Activated CD8-positive, alpha-beta T cell treated with anti-CD3 and anti-CD28 coated beads for 36 hours (primary cell): ENCODE measurements around the gene OLA1. TPM values are rescaled to one million over a fixed set of nuclear protein-coding genes. Genes with fewer than 3 reads are reported as not detected.

Experiments used
- ATAC-seq: fragments of 200-7000 bp; cut with Tn5 transposase; one replicate; pipeline ENCODE4 v1.10.0; 2021; ENCODE audit warnings: mild to moderate bottlenecking, moderate library complexity
- CTCF ChIA-PET: fragments of 350-600 bp; sonication (Branson Sonifier 250); formaldehyde crosslinking; loops from one replicate; lab custom pipeline; 2021; ENCODE audit warnings: antibody characterized with exemption; lab: Charles Lee
- POLR2A ChIA-PET: fragments of 350-600 bp; sonication (Branson Sonifier 250); formaldehyde crosslinking; loops from one replicate; lab custom pipeline; 2021; ENCODE audit warnings: antibody characterized with exemption; lab: Charles Lee
- DNase-seq: peaks from one replicate; pipeline ENCODE4 v3.0.0-alpha.2; 2020
- H3K27ac Mint-ChIP-seq: one replicate; pipeline ENCODE4 v1.8.0; 2021; ENCODE audit warnings: mild to moderate bottlenecking, mixed read lengths
- H3K27me3 Mint-ChIP-seq: one replicate; pipeline ENCODE4 v1.8.0; 2021; ENCODE audit warnings: mixed read lengths
- H3K36me3 Mint-ChIP-seq: one replicate; pipeline ENCODE4 v1.8.0; 2021; ENCODE audit warnings: low read depth, mixed read lengths
- H3K4me1 Mint-ChIP-seq: one replicate; pipeline ENCODE4 v1.8.0; 2021; ENCODE audit warnings: low read depth, mixed read lengths
- H3K4me3 Mint-ChIP-seq: one replicate; pipeline ENCODE4 v1.8.0; 2021; ENCODE audit warnings: mild to moderate bottlenecking, moderate library complexity, mixed read lengths
- H3K9me3 Mint-ChIP-seq: one replicate; pipeline ENCODE4 v1.8.0; 2021; ENCODE audit warnings: mixed read lengths
- CTCF ChIP-seq: fragments of 200-600 bp; IDR thresholded peaks from one replicate; pipeline ENCODE4 v1.8.0; 2022; ENCODE audit warnings: antibody characterized with exemption, mild to moderate bottlenecking
- intact Hi-C: fragments of 100-400 bp; cut with micrococcal nuclease; formaldehyde crosslinking; loops from one replicate; pipeline ENCODE4 v1.10.0; 2022
- total RNA-seq, 2 experiments: library from RNA; stranded (reverse); gene quantifications; one replicate each; pipeline ENCODE4 v1.2.3, GENCODE V29; 2021

Gene OLA1
- total RNA-seq, 2 experiments from 2014 or later: 128 to 137 TPM

GRCh38 chr2:174195253-174195652 is 53.1 kb downstream of the OLA1 start:
- Mint-ChIP-seq H3K4me3 (no peak overlapping the region), H3K27me3 (no peaks in the 10 kb centered on the region), H3K9me3 (no peaks in the 10 kb centered on the region), H3K4me1 (peaks cover 2% of the 10 kb centered on the region), H3K27ac (no peak overlapping the region), H3K36me3 (no peaks in the 10 kb centered on the region)
- ATAC-seq (no peak), DNase-seq (no peak)
- no peak for TF ChIP-seq CTCF
- intact Hi-C loops: no loop called here
- POLR2A ChIA-PET: no interaction called here
- CTCF ChIA-PET: no interaction called here

- no peak for TF ChIP-seq CTCF
- H3K9me3 Mint-ChIP-seq: no peaks in the 10 kb centered on the region
- H3K4me3 Mint-ChIP-seq: no peak overlapping the region
- CTCF ChIA-PET: no interaction called here
- H3K36me3 Mint-ChIP-seq: no peaks in the 10 kb centered on the region
- H3K4me1 Mint-ChIP-seq: peaks cover 6% of the 10 kb centered on the region
- POLR2A ChIA-PET: no interaction called here
- H3K27ac Mint-ChIP-seq: no peak overlapping the region
- intact Hi-C loops: no loop called here
- no peaks in the 10 kb centered on the region for H3K27me3 Mint-ChIP-seq
- no peak for DNase-seq
- no peak for ATAC-seq
Observed at GRCh38 chr2:174193737-174194136, 54.6 kb downstream of the OLA1 start.

GRCh38 chr2:174192664-174193063 is 55.7 kb downstream of the OLA1 start:
- ChIA-PET POLR2A (no interaction called here), CTCF (no interaction called here)
- no peaks in the 10 kb centered on the region for H3K9me3 Mint-ChIP-seq
- intact Hi-C loops: no loop called here
- H3K27ac Mint-ChIP-seq: no peak overlapping the region
- H3K36me3 Mint-ChIP-seq: peaks cover 4% of the 10 kb centered on the region
- H3K4me3 Mint-ChIP-seq: no peak overlapping the region
- DNase-seq: no peak
- H3K4me1 Mint-ChIP-seq: peaks cover 6% of the 10 kb centered on the region
- TF ChIP-seq CTCF: no peak
- no peak for ATAC-seq
- H3K27me3 Mint-ChIP-seq: no peaks in the 10 kb centered on the region

DNA sequence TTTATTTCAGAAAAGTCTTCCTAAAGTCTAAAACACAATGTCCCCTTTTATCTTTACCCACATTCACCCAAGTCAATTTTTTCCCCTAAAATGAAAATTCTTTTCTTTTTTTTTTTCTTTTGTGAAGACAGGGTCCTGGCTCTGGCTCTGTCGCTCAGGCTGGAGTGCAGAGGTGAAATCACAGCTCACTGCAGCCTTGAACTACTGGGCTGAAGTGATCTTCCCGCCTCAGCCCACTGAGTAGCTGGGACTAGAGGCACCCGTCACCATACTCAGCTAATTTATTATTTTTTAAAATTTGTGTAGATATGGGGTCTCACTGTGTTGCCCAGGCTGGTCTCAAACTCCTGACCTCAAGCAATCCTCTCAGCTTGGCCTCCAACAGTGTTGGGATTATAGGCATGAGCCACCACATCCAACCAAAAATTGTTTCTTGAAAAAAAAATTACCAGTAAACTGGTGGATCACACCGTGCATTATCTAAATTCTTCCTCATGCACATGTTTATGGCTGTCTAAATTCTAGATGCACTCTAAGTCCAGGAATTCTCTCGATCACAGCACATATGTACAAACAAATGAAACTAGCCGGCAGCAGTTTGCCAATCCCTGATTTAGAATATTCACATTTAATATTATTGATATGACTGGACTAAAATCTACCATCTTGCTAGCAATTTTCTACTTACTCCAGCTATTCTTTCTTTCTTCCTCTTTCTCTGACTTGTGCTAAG is 56.8 kb downstream of the OLA1 start:
- Mint-ChIP-seq H3K4me3 (no peak overlapping the region), H3K27ac (no peak overlapping the region), H3K36me3 (peaks cover 7% of the 10 kb centered on the region), H3K9me3 (no peaks in the 10 kb centered on the region), H3K4me1 (peaks cover 6% of the 10 kb centered on the region), H3K27me3 (no peaks in the 10 kb centered on the region)
- no peak for TF ChIP-seq CTCF
- ATAC-seq: no peak
- CTCF ChIA-PET: no interaction called here
- intact Hi-C loops: no loop called here
- no peak for DNase-seq
- POLR2A ChIA-PET: no interaction called here

DNA sequence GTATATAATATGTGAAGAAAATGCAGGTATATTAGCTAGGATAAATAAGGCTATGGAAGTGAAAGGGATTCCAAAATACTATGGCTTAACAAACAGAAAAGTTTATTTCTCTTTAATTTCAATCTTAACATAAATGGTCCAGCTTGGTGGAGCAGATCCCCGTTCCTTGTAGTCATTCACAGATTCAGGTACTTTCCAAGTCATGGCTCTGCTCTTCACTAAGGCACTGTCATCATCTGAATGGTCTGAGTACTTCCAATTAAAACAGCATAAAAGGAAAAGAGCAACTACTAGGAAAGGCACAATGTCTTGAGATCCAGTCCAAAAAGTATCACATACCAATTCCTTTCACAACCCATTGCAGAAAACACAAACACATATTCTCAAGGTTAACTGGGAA is 63.4 kb downstream of the OLA1 start:
- CTCF ChIA-PET: interaction anchor here (0.6 kb wide), 1 partner anchor 121 kb away, joined by 3 read pairs; no protein-coding TSS in a partner anchor
- Mint-ChIP-seq H3K27ac (no peak overlapping the region), H3K27me3 (no peaks in the 10 kb centered on the region), H3K4me3 (no peak overlapping the region), H3K36me3 (peaks cover 25% of the 10 kb centered on the region), H3K4me1 (peaks cover 5% of the 10 kb centered on the region), H3K9me3 (no peaks in the 10 kb centered on the region)
- TF ChIP-seq CTCF: no peak
- intact Hi-C loops: no loop called here
- DNase-seq (no peak), ATAC-seq (no peak)
- POLR2A ChIA-PET: no interaction called here
